ENCODE measurements around the gene ADAMTS15.

DNA sequence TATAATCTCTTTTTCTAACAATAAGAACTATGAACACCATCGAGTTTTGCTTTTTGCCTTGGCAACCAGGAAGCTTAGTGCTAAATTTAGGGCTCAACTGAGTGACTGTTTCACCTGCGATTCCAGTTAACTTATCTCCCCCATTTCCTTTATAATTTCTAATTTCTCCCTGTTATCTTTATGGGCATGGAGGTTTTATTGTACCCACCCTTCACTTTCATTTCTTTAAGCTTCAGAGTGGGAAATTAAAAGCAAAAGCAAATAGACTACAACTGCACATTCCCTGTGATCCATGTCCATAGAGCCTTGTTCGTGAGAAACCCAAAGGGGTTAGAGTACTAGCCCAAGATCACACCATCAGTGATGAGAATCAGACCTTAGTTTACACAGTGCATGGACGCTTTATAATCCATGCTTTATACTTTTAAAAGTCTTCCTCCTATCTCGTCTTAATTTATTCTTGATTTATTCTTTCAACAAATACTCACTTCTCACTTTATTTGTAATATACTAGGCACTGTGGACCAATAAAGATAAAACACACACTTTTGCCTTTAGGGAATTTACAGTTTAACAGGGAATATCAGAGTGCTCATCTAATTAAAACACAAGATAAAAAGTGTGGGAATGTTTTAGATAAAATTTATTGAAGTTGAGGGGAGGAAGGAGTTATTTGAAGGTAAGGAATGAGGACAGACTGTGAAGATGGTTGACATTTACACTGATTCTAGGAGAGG, 40.6 kb downstream of the ADAMTS15 start:
- TF ChIP-seq CEBPB (IDR thresholded peaks at IDR 0.05; ENCODE audit: borderline replicate concordance in 1 of 2, low read depth in 2 of 2, low read length in 2 of 2) (no peak), EGR1 (IDR thresholded peaks at IDR 0.05; ENCODE audit: borderline replicate concordance in 1 of 2, low read depth in 2 of 2, low read length in 2 of 2) (no peak), TCF3 (IDR thresholded peaks at IDR 0.05; ENCODE audit: borderline replicate concordance, insufficient read depth, low read depth, low read length) (no peak), EP300 (IDR thresholded peaks at IDR 0.05; ENCODE audit: borderline replicate concordance in 1 of 2, control insufficient read depth in 1 of 2, low read depth in 2 of 2, low read length in 2 of 2) (no peak), ZBTB40 (IDR thresholded peaks at IDR 0.05; ENCODE audit: borderline replicate concordance) (no peak)
- TF ChIP-seq, protein P1, sequence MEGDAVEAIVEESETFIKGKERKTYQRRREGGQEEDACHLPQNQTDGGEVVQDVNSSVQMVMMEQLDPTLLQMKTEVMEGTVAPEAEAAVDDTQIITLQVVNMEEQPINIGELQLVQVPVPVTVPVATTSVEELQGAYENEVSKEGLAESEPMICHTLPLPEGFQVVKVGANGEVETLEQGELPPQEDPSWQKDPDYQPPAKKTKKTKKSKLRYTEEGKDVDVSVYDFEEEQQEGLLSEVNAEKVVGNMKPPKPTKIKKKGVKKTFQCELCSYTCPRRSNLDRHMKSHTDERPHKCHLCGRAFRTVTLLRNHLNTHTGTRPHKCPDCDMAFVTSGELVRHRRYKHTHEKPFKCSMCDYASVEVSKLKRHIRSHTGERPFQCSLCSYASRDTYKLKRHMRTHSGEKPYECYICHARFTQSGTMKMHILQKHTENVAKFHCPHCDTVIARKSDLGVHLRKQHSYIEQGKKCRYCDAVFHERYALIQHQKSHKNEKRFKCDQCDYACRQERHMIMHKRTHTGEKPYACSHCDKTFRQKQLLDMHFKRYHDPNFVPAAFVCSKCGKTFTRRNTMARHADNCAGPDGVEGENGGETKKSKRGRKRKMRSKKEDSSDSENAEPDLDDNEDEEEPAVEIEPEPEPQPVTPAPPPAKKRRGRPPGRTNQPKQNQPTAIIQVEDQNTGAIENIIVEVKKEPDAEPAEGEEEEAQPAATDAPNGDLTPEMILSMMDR (IDR thresholded peaks at IDR 0.05 in 2 of 3, conservative IDR thresholded peaks at IDR 0.05 in 1 of 3; ENCODE audit: control insufficient read depth in 2 of 3, extremely low read depth in 1 of 3, insufficient read depth in 1 of 3, low read depth in 3 of 3, low read length in 3 of 3) = no peak
